K562 (cell line): ENCODE results near the gene GALE. TPM values are rescaled to one million over a fixed set of nuclear protein-coding genes. Genes with fewer than 3 reads are reported as not detected.

Experiments used
- DMBX1 ChIP-seq: fragments of 250-450 bp; sonication (Bioruptor Pico); IDR thresholded peaks from 2 replicates; pipeline ENCODE4 v1.8.0; 2022; ENCODE audit warnings: inconsistent platforms, mild to moderate bottlenecking, moderate library complexity, borderline replicate concordance
- ETS1 ChIP-seq: conservative IDR thresholded peaks from 2 replicates; pipeline ENCODE4 v1.6.1; 2011; ENCODE audit warnings: low read depth, mild to moderate bottlenecking, low read length; ENCODE audit not compliant: control insufficient read depth
- HOMEZ ChIP-seq: fragments of 250-450 bp; sonication (Bioruptor Pico); IDR thresholded peaks from 2 replicates; pipeline ENCODE4 v1.4.0; 2020; ENCODE audit warnings: mild to moderate bottlenecking, moderate library complexity
- JUN ChIP-seq, 2 experiments: sonication (generic) in 1 of 2; formaldehyde crosslinking in 1 of 2; IDR thresholded peaks; 2 replicates each; pipeline versions ENCODE4 v1.6.1 to v1.8.0; 2012 to 2022; ENCODE audit warnings: borderline replicate concordance in 2 of 2, mild to moderate bottlenecking in 2 of 2, improper control_type of control experiment in 1 of 2, low read depth in 1 of 2, low read length in 1 of 2, missing genetic modification reagents in 1 of 2
- MCM2 ChIP-seq: fragments of 450-650 bp; IDR thresholded peaks from 2 replicates; pipeline ENCODE4 v1.6.1; 2017; ENCODE audit warnings: low read depth, mild to moderate bottlenecking
- MEIS2 ChIP-seq: fragments of 450-650 bp; IDR thresholded peaks from 2 replicates; pipeline ENCODE4 v1.6.1; 2014; ENCODE audit warnings: mild to moderate bottlenecking; ENCODE audit not compliant: partially characterized antibody
- POLR2A ChIP-seq: fragments of 450-650 bp; conservative IDR thresholded peaks from 2 replicates; pipeline ENCODE4 v1.6.1; 2016
- POLR2AphosphoS5 ChIP-seq: IDR thresholded peaks from 2 replicates; pipeline ENCODE4 v1.6.1; 2011; ENCODE audit warnings: mild to moderate bottlenecking, low read depth, low read length, moderate library complexity; ENCODE audit not compliant: control insufficient read depth, insufficient read depth
- SAFB2 ChIP-seq: fragments of 200-400 bp; formaldehyde crosslinking; IDR thresholded peaks from 2 replicates; pipeline ENCODE4 v1.6.1; 2018; ENCODE audit warnings: borderline replicate concordance, low read length, low read depth, moderate library complexity; ENCODE audit not compliant: severe bottlenecking
- TEAD1 ChIP-seq, 2 experiments: fragments of 450-650 bp in 1 of 2; sonication (generic) in 1 of 2; formaldehyde crosslinking; IDR thresholded peaks; 2 replicates each; pipeline versions ENCODE4 v1.4.0 to v1.8.0; 2020 to 2022; ENCODE audit warnings: mild to moderate bottlenecking in 2 of 2, missing genetic modification reagents in 1 of 2
- USF2 ChIP-seq: sonication (generic); formaldehyde crosslinking; IDR thresholded peaks from 2 replicates; pipeline ENCODE4 v1.5.0; 2020; ENCODE audit warnings: missing genetic modification reagents
- ZBTB11 ChIP-seq, 3 experiments: fragments of 200-800 bp in 1 of 3; fragments of 250-450 bp in 1 of 3; fragments of 450-650 bp in 1 of 3; sonication (Bioruptor Pico) in 1 of 3; sonication (Bioruptor generic) in 1 of 3; formaldehyde crosslinking in 1 of 3; IDR thresholded peaks; 2 replicates each; pipeline versions ENCODE4 v1.6.1 to v1.8.0; 2016 to 2022; ENCODE audit warnings: mild to moderate bottlenecking in 2 of 3, missing genetic modification characterization in 2 of 3, missing compliant biosample characterization in 1 of 3, moderate library complexity in 1 of 3
- ZC3H4 ChIP-seq: sonication (generic); formaldehyde crosslinking; IDR thresholded peaks from 2 replicates; pipeline ENCODE4 v1.9.0; 2021; ENCODE audit warnings: missing genetic modification reagents, borderline replicate concordance
- ZFP1 ChIP-seq: fragments of 450-650 bp; formaldehyde crosslinking; IDR thresholded peaks from 2 replicates; pipeline ENCODE4 v1.4.0; 2020; ENCODE audit warnings: mild to moderate bottlenecking, mixed read lengths
- polyA plus RNA-seq, 8 experiments: library from polyadenylated mRNA; depleted of rRNA in 4 of 8; stranded (reverse) in 5 of 8; unstranded in 3 of 8; fragments of >200 nt; fragmentation: Nextera tagmentation in 2 of 8; fragmentation: Illumina TruSeq in 1 of 8; extraction: Ambion mirVana in 2 of 8; extraction: Trizol in 1 of 8; gene quantifications; 2 replicates each; pipeline versions ENCODE4 v1.2.1 to v1.2.3, GENCODE V29; 2011 to 2014; ENCODE audit warnings: inconsistent platforms in 1 of 8, missing spikeins in 1 of 8
- total RNA-seq, 7 experiments: library from RNA; depleted of rRNA in 6 of 7; stranded (reverse); fragments of >200 nt in 6 of 7; fragmentation: Illumina TruSeq in 2 of 7; extraction: Trizol in 2 of 7; gene quantifications; 2 replicates each; pipeline versions ENCODE4 v1.2.1 to v1.2.3, GENCODE V29; 2011 to 2021; ENCODE audit warnings: low replicate concordance in 1 of 7

GALE gene
- total and polyA plus RNA-seq, 9 of the 15 experiments (the other 6 are each of a cell fraction or from before 2014, with no cell fraction given) = 8.4 to 139 (median 88.3) TPM

GRCh38 chr1:23799570-23800399 lies 769 bp downstream of the GALE start (continued):
- TF ChIP-seq ETS1 (peak; percentile 74), MEIS2 (no peak), HOMEZ (CRISPR knock-in tag) (no peak), POLR2AphosphoS5 (peak; percentile 74), TEAD1 (CRISPR knock-in tag; IDR thresholded peaks at IDR 0.05) (peak in 1 of 2 experiments; percentile 78; a peak in 1 of 4 replicates), ZC3H4 (CRISPR knock-in tag) (0 out of 2 replicates have a peak, but pooled peaks have one; percentile 24), ZBTB11 (CRISPR knock-in tag; IDR thresholded peaks at IDR 0.05) (peak in 1 of 3 experiments; percentile 65; a peak in 1 of 6 replicates), ZFP1 (CRISPR knock-in tag) (no peak), USF2 (peak; percentile 86), POLR2A (peak; percentile 77), JUN (IDR thresholded peaks at IDR 0.05; ENCODE audit: borderline replicate concordance, low read depth, low read length) (peak; percentile 53; the same call in 1 of the 2 replicates), JUN (CRISPR knock-in tag; IDR thresholded peaks at IDR 0.05; ENCODE audit: borderline replicate concordance) (no peak), SAFB2 (no peak), DMBX1 (0 out of 2 replicates have a peak, but pooled peaks have one; percentile 52), MCM2 (no peak)
